HG03460 (cell line): ENCODE data around the gene SCAMP3.

Experiments
- ATAC-seq: cut with Tn5 transposase; IDR thresholded peaks from one replicate; pipeline ENCODE4 v1.9.1; 2021; ENCODE audit not compliant: unreplicated experiment

Gene SCAMP3

GRCh38 chr1:155285631-155286044 lies 23.5 kb upstream of the SCAMP3 start:
- ATAC-seq: no peak

- no peak for ATAC-seq
Observed at GRCh38 chr1:155285063-155285462, 22.9 kb upstream of the SCAMP3 start.

- ATAC-seq: no peak
Observed at GRCh38 chr1:155284476-155284875, 22.3 kb upstream of the SCAMP3 start.

- no peak for ATAC-seq
Observed at GRCh38 chr1:155282488-155283091, 20.4 kb upstream of the SCAMP3 start.

- ATAC-seq: no peak
Observed at GRCh38 chr1:155279268-155279667, 17.1 kb upstream of the SCAMP3 start.

DNA sequence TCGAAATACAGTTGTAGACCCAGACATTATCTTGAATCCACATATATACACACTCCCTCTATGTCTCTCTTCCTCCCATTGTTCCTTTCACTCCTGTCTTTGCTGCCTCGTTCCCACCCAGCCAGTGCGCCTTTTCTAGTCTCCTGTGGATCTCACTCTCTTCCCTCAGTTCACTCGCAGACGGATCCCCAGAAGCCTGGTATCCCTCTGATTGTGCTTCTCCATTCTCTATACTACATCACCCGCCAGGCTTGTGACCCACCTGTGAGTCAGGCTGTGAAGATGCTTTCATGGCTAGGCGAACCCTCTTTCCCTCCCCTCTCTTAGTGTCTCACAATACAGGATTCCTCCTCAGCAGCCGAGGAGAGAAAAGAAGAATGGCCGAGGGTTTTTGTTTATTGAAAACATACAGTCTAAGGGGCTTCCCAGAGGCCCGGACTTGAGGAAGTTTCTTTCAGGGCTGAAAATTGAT lies 16.6 kb upstream of the SCAMP3 start:
- ATAC-seq: no peak

DNA sequence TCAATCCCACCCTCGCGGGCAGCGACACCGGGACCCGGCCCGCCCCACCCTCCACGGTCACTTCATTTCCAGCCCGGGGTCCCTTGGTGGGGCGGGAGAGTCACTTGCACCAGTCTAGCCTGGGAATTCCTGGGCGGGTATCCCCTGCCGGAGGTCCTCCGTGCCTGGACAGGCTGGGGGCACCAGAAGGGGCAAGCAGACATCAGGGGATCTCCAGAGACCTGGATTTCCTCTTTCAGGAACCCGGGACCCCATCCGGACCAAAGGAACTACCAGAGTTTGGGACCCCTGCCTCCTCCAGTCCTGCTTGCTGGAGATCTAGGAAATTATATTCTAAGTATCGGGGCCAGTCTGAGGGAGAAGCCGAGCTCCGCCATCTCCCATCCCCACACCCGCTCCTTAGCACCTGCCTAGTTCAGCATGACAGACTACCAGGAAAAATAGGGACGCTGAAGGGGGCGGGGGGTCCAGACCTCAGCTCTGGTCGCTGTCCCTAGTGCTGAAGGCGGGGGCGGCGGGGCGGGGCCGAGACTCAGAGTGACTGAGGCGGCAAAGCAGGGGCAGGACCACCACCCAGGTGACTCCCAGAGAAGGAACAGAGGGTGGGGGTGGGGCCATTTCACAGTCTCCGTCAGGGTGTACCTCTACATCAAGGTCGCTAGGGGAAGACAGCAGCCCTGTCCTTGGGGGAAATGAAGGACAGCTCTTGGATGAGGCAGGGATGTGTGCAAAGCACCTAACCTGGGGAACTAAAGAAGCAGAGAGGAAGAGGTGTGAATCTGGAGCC lies 15.9 kb upstream of the SCAMP3 start:
- ATAC-seq: no peak

DNA sequence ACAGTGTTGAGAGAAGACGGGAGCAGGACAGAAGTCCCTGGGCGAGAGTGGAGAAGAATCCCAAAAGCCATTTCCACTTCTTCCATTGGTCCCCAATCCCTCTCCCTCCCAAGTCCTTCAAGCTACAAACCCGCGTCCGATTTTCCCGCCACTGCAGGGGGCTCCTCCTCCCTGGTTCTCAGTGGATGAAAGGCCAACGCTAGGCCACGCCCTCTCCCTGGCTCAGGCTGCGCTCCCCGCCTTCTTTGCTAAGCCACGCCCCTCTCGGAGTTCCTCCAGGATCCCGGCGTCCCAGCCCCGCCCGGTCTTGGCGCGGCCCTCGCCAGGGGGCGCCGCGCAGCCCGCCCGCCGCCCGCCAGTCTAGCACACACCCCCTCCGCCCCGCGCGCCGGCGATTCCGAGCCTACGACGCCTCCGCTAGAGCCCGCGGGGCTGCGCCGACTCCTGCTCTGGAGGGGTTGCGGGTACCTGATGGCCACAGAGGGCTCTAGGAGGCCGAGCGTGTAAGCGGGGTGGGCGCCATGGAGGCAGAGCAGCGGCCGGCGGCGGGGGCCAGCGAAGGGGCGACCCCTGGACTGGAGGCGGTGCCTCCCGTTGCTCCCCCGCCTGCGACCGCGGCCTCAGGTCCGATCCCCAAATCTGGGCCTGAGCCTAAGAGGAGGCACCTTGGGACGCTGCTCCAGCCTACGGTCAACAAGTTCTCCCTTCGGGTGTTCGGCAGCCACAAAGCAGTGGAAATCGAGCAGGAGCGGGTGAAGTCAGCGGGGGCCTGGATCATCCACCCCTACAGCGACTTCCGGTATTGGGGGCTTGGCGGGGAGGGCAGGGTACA lies 15.1 kb upstream of the SCAMP3 start, which contains the start of gene HCN3:
Gene HCN3, plus strand, starts transcription at position 394 of the 832 bp plus-strand sequence. Its CDS starts 128 bp downstream, at position 522.
- ATAC-seq: peak; percentile 61

GRCh38 chr1:155273343-155274245 lies 11.4 kb upstream of the SCAMP3 start, which contains the start of gene CLK2:
Gene CLK2, minus strand, starts transcription at chr1:155273504. Its CDS starts 2,527 bp downstream, at chr1:155270977.
- peak; percentile 78 for ATAC-seq

GRCh38 chr1:155272466-155273342 lies 10.5 kb upstream of the SCAMP3 start:
- ATAC-seq: peak; percentile 26

GRCh38 chr1:155269381-155269780 lies 7.2 kb upstream of the SCAMP3 start:
- no peak for ATAC-seq

DNA sequence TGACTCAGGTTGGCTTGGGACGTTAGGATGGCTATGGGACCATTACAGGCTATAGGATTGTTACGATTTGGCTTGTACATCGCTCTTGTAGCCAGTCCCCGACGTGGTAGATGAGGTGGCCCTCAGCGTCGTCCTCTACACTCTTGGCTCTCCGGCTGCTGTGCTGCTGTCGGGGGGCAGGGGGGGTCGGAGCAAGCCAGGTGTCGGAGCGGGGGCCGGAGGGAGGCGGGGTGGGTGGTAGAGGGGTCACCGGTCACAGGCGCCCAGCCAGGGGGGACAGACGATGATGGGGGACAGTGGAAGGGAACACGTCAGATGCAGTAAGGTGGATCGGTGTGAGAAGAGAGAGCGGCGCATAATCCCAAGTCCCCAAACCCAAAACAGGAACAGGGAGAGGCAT lies 6.5 kb upstream of the SCAMP3 start:
- no peak for ATAC-seq

- ATAC-seq: no peak
Observed at GRCh38 chr1:155267373-155267772, 5.2 kb upstream of the SCAMP3 start.

DNA sequence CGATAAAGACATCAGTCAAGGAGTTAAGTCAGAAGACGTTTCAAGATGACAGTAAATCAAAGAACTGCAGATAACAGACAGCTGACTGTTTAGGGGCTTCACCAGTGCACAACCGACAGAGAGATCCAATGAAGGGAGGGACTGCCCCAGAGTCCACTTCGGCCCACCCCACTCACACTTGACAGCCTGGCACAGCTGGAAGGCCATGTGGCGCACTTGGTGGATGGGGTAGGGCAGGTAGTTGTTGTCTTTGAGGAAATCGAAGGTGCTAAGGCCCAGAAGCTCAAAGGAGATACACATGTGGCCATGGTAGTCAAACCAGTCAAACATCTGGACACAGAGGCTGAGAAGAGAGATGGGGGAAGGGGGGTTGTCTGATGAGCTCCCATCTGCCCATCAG lies 4.4 kb upstream of the SCAMP3 start:
- ATAC-seq: no peak

DNA sequence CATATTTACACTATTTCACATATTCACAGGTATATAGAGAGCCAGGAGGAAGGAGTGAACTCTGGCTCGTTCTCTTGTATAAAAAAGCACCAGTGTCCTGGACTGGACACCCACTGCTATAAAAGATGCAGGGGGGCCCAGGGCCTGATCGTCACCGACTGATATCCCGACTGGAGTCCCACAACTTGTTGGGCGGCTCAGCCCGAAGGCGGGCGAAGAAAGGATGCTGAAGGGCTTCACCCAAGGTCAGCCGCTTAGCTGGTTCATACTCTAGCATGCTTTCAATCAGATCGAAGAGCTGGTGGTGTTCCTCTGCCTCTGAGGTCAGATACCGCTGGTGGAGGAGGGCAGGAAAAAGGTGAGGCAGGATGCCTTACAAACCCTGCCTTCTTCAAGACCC lies 907 bp upstream of the SCAMP3 start:
- ATAC-seq: no peak

GRCh38 chr1:155261493-155261851 lies 688 bp downstream of the SCAMP3 start:
- ATAC-seq: no peak

DNA sequence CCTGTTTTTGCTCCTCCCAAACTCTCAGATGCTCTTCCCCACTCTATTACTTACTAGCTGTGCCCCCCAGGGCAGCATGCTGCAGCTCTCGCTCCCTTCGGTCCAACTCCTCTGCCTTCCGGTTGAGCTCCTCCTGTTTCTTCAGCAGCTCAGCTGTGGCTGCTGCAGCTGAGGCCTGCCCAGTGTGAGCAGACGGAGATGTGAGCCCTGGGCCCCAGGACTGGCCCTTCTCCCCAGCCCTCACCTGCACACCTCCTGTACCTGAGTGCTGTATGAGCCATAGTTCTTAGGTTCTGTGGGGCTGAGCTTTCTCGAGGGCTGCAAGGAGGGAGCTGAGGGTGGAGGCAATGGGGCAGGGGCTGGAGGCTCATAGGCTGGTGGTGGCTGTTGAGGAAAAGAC lies 1.9 kb downstream of the SCAMP3 start:
- no peak for ATAC-seq

DNA sequence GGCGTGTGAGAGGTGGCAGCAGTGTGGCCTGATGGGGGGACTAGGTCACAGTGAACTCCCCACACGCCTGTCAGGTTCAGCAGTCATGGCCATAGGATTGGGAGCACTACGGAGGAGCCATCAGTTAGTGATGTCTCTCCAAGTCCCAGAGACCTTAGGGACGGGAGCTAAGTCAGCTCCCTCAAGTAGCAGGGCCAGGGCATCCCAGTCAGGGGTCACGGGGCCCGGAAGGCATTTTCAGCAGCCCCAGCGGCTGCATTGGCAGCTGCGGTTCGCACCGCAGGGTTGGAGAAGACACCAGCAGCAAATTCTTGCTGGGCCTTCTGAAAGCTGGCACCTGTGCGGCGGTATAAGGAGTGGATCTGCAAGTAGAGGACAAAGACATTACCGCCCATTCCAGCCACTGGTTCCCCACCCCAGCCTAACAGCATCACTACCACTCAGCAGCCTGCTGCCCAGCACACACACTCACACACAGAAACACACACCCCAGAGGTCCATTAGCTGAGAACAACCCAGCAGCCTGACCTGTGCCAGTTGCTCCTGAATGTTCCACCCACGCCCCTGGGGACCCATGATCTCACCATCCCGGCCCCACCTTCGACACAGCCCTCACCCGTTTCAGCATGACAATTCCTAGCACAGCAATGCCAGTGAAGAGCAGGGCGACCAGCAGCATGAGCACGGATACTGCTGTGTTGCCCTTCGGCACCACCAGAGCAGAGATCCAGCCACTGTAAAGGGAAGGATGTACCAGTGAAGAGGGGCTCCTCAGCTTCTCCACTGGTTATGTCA lies 5.9 kb downstream of the SCAMP3 start:
- ATAC-seq: no peak
